Psoas muscle (tissue), 8 donors: ENCODE data around the gene LRRC14B. TPM values are rescaled to one million over a fixed set of nuclear protein-coding genes. Genes with fewer than 3 reads are reported as not detected.

Source experiments
- ATAC-seq, 4 donors: fragments of 200-7000 bp; cut with Tn5 transposase; one replicate each; pipeline ENCODE4 v1.9.1; 2020; ENCODE audit warnings: moderate library complexity in 3 of 4, mild to moderate bottlenecking in 2 of 4
- DNase-seq, 2 donors: peaks; one replicate each; pipeline ENCODE4 v3.0.0-alpha.2; 2020
- H3K27ac ChIP-seq: fragments of 200-600 bp; one replicate; pipeline ENCODE4 v1.8.0; 2022
- H3K27me3 ChIP-seq, 3 donors: fragments of 200-600 bp in 1 of 3; one replicate each; pipeline versions ENCODE4 v1.6.1 to v1.8.0; 2013 to 2022; ENCODE audit warnings: low read length in 2 of 3, mild to moderate bottlenecking in 2 of 3, moderate library complexity in 1 of 3; ENCODE audit not compliant: insufficient read depth in 3 of 3
- H3K36me3 ChIP-seq, 2 donors: fragments of 200-600 bp in 1 of 2; one replicate each; pipeline versions ENCODE4 v1.6.1 to v1.8.0; 2013 to 2022; ENCODE audit warnings: low read depth in 1 of 2, mild to moderate bottlenecking in 1 of 2, moderate library complexity in 1 of 2; ENCODE audit not compliant: insufficient read depth in 1 of 2
- H3K4me1 ChIP-seq: fragments of 200-600 bp; one replicate; pipeline ENCODE4 v1.8.0; 2022
- H3K4me3 ChIP-seq: fragments of 200-600 bp; one replicate; pipeline ENCODE4 v1.8.0; 2022; ENCODE audit warnings: mild to moderate bottlenecking
- H3K9me3 ChIP-seq: fragments of 200-600 bp; one replicate; pipeline ENCODE4 v1.8.0; 2022
- WGBS, 3 donors: extraction: QIAGEN DNeasy Blood & Tissue Kit; methylation state at CpG; one replicate each; pipeline versions ENCODE4 v1.1.6 to v1.1.7; 2013; 5-methylcytosine and 5-hydroxymethylcytosine counted together
- intact Hi-C, 2 donors: fragments of 100-400 bp; cut with DNase I; formaldehyde crosslinking; loops; one replicate each; pipeline versions ENCODE4 v1.11.0 to v1.14.2; 2022
- polyA plus RNA-seq, 3 donors: library from polyadenylated mRNA; stranded (reverse); fragments of 200-250 nt; gene quantifications; one replicate each; pipeline ENCODE4 v1.2.3, GENCODE V29; 2013
- total RNA-seq, 4 donors: library from RNA; stranded (reverse); fragmentation: NEBNext Ultra II Directional in 2 of 4; extraction: Animal tissue kit (Norgen Biotek cat#: 25700) in 2 of 4; gene quantifications; one replicate each; pipeline versions ENCODE4 v1.2.1 to v1.2.4, GENCODE V29; 2021 to 2023
- TF ChIP-seq, protein P1 (sequence below): fragments of 200-600 bp; IDR thresholded peaks from one replicate; pipeline ENCODE4 v1.8.0; 2022; ENCODE audit warnings: antibody characterized with exemption
- donor health status: healthy with polysubstance abuse.
- donor health status: DM: no; HTN: no; CAD: no; lungs with moderate emphysema.
- donor health status: Bipolar disorder and iron deficiency.
- donor health status: healthy.
- donor health status: DM: yes; HTN: yes; CAD: no.
- donor health status: DM: no; HTN: no; CAD: no.
- donor health status: DM: no; HTN: no; CAD: no.
- donor health status: DM: yes; HTN: yes; CAD: no.

LRRC14B gene
- total and polyA plus RNA-seq, 7 donors = 0.42 to 15.5 (median 9.5) TPM

DNA sequence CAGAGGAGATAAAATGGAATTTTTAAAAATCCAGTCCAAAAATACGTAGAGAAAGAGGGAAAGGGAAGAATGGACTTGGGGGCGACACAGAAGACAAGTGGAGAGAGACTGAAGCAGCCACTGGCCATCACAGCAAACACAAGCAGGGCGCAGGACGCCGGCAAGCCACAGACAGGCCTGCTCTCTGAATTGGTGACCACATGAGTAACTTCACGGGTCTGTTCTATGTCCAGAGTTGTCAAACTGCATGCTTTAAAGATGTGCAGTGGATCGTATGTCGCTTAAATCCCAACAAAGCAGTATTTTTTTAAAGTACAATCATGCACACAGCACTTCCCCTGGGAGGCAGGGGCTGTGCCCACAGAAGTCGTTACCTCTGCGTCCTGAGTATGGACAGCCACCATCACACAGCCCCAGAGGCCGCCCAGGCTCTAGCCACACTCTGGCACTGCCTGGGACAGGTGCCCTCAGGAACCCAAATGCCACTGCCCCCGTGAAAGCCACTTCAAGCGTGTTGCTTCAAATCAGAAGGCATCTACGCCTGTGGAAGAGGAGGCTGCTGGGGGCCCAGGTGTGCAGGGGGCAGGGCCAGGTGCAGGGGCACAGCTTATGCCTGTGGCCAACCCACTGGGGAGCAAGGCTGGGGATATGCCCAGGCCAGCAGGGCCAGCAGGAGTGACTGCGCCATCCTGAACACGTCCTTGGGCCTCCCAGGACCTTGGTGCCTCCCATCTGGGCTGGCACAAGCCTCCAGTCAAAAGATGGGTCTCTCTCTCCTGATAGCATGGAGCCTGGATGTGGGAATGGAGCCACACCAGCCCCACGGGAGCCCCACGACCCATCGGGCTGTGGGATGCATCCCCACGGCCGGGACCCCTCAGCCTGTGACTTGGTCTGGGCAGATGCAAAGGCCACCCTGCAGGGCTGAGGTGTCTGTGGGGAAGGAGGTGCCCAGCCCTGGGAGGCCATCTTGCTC is 5.9 kb upstream of the LRRC14B start:
- Histone ChIP-seq H3K4me1 (peaks cover 23% of the 10 kb centered on the region), H3K9me3 (no peaks in the 10 kb centered on the region), H3K27ac (no peak overlapping the region), H3K27me3 (no peaks in the 10 kb centered on the region), H3K4me3 (no peak overlapping the region), H3K36me3 (no peaks in the 10 kb centered on the region)
- intact Hi-C loops = loop anchor here (2.0 to 5.0 kb wide), 3 partner anchors 37 to 132 kb away; no protein-coding TSS in a partner anchor
- DNase-seq (peak; percentile 7 to 25), ATAC-seq (no peak)
- TF ChIP-seq, protein P1, sequence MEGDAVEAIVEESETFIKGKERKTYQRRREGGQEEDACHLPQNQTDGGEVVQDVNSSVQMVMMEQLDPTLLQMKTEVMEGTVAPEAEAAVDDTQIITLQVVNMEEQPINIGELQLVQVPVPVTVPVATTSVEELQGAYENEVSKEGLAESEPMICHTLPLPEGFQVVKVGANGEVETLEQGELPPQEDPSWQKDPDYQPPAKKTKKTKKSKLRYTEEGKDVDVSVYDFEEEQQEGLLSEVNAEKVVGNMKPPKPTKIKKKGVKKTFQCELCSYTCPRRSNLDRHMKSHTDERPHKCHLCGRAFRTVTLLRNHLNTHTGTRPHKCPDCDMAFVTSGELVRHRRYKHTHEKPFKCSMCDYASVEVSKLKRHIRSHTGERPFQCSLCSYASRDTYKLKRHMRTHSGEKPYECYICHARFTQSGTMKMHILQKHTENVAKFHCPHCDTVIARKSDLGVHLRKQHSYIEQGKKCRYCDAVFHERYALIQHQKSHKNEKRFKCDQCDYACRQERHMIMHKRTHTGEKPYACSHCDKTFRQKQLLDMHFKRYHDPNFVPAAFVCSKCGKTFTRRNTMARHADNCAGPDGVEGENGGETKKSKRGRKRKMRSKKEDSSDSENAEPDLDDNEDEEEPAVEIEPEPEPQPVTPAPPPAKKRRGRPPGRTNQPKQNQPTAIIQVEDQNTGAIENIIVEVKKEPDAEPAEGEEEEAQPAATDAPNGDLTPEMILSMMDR = no peak
- 83 to 84% (median 83%) methylated on average over 21 of the region's 21 CpGs for WGBS, 3 donors

DNA sequence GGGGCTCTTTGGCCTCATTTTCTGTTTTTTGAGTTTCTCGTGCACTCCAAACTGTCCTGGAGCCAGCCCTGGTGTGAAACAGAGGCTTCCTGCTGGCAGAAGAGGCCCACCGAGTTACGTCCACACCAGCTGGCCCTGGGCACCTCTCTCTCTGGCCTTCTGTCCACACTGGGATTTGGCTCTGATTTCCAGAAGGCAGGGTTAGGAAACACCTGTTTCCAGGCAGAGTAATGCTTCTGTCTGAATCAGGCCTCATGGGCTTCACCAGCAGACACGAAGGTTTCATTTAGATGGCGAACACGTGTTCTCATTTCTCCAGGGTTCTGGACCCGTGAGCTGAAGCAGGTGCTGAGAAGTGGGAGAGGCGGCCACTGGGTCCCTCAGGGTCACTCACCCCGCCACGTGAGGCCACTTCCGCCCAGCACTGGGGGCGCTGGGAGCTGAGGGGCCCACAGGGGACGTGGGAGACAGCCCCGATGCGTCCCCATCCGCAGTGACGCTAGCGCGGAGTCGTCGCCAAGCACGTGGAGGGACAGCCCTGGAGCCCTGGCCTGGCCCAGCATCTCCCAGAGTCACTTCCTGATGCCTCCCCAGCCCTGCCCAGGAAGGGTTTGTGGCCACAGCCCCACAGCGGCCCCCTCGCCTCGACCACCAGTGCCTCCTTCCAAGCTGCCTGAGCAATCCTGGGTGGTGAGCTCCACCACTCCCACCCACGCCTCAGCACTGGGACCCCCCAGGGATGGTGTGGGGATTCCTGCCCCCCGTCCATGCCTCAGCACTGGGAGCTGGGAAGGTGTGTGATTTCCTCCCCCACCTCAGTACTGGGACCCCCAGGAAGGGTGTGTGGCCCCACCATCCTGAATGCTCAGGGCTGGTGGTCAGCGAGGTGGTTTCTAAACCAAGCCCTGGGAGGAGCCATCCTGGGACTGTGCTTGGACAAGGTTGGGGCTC is 4.9 kb upstream of the LRRC14B start:
- ATAC-seq (no peak), DNase-seq (peak in 1 of 2 donors; percentile 12)
- H3K27me3 ChIP-seq = no peaks in the 10 kb centered on the region
- peaks cover 31% of the 10 kb centered on the region for H3K4me1 ChIP-seq
- TF ChIP-seq, protein P1 = no peak
- H3K27ac ChIP-seq = no peak overlapping the region
- intact Hi-C loops = loop anchor here (2.0 to 5.0 kb wide), 3 partner anchors 36 to 131 kb away; no protein-coding TSS in a partner anchor
- no peaks in the 10 kb centered on the region for H3K36me3 ChIP-seq
- H3K9me3 ChIP-seq = no peaks in the 10 kb centered on the region
- H3K4me3 ChIP-seq = no peak overlapping the region
- WGBS, 3 donors = 60 to 68% (median 62%) methylated on average over 23 to 28 of the region's 28 CpGs

GRCh38 chr5:187042-187431 is 4.3 kb upstream of the LRRC14B start:
- intact Hi-C loops = loop anchor here (2.0 to 5.0 kb wide), 3 partner anchors 35 to 130 kb away; no protein-coding TSS in a partner anchor
- TF ChIP-seq, protein P1 = no peak
- Histone ChIP-seq H3K27ac (no peak overlapping the region), H3K9me3 (no peaks in the 10 kb centered on the region), H3K36me3 (no peaks in the 10 kb centered on the region), H3K4me3 (no peak overlapping the region), H3K27me3 (no peaks in the 10 kb centered on the region), H3K4me1 (peaks cover 38% of the 10 kb centered on the region)
- DNase-seq (peak in 1 of 2 donors; percentile 9), ATAC-seq (no peak)
- WGBS, 3 donors = 83 to 95% (median 85%) methylated on average over 13 of the region's 13 CpGs

DNA sequence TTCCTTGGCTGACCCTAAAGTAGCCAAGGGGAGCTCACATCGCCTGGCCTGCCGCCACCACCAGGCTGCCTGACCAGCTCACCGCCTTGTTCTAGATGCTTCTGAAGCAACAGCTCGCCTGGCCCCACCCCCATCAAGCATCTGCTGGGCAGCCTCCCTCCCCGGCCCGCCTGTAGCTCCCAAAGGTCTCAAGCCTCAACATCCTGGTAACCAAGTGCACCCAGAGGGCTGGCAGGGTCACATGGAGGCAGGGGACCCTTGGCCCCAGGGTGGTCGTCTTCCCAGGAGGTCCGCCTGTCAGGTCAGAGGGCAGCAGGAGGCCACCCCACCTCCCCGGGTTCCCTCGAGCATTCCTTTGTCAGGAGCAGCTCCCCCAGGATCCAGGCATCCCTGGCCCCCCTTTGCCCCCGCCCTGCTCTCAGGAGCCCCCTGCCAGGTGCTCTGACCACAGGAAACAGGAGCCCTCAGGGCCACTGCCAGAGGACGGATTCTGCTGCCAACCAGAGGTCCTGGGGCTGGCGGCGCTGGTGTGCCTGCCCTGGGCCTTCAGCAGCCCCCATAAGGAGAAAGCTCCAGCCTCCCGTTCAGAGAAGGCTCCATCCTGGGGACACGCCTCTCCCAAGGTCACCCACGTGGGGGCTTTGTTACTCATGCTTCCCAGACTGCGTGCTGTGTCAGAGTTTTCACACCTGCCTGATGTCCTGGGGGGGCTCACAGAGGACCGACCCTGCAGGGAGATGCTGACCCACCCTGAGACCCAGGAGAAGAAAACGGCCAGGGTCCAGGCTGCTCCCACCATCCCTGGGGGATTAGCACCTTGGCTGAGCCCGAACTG is 3.5 kb upstream of the LRRC14B start:
- Histone ChIP-seq H3K9me3 (no peaks in the 10 kb centered on the region), H3K36me3 (no peaks in the 10 kb centered on the region), H3K4me3 (peak overlapping the region; percentile 47), H3K27me3 (no peaks in the 10 kb centered on the region), H3K27ac (peak overlapping the region; percentile 97), H3K4me1 (peaks cover 41% of the 10 kb centered on the region)
- DNase-seq = peak in 1 of 2 donors; percentile 16
- TF ChIP-seq, protein P1 = no peak
- 52 to 57% (median 53%) methylated on average over 18 to 21 of the region's 21 CpGs for WGBS, 3 donors
- intact Hi-C loops = loop anchor here (2.0 to 5.0 kb wide), 3 partner anchors 34 to 129 kb away; no protein-coding TSS in a partner anchor
- ATAC-seq = no peak
